SK-N-SH (cell line): Measurements from ENCODE around the gene P2RY11.

Experiments
- CTCF ChIP-seq: fragments of 200-600 bp; sonication (generic); IDR thresholded peaks from 2 replicates; pipeline ENCODE4 v1.6.1; 2017; ENCODE audit warnings: antibody characterized with exemption, mild to moderate bottlenecking, moderate library complexity
- EP300 ChIP-seq, 2 experiments: IDR thresholded peaks; 2 replicates each; pipeline versions ENCODE4 v1.4.0 to v1.6.1; 2012; ENCODE audit warnings: borderline replicate concordance in 1 of 2, low read depth in 1 of 2, low read length in 1 of 2
- EZH2phosphoT487 ChIP-seq: fragments of 200-600 bp; sonication (generic); IDR thresholded peaks from 2 replicates; pipeline ENCODE4 v1.6.1; 2017; ENCODE audit warnings: low read depth, mixed run types, mild to moderate bottlenecking, antibody characterized with exemption, moderate library complexity, borderline replicate concordance
- GABPA ChIP-seq: IDR thresholded peaks from 2 replicates; pipeline ENCODE4 v1.4.0; 2012; ENCODE audit warnings: low read depth, mild to moderate bottlenecking
- MAX ChIP-seq: IDR thresholded peaks from 2 replicates; pipeline ENCODE4 v1.4.0; 2012; ENCODE audit warnings: low read depth
- NFIC ChIP-seq: IDR thresholded peaks from 2 replicates; pipeline ENCODE4 v1.4.0; 2012; ENCODE audit warnings: borderline replicate concordance
- NRF1 ChIP-seq: IDR thresholded peaks from 2 replicates; pipeline ENCODE4 v1.6.1; 2012; ENCODE audit warnings: low read depth, mild to moderate bottlenecking, low read length
- PBX3 ChIP-seq: IDR thresholded peaks from 2 replicates; pipeline ENCODE4; 2012
- RAD21 ChIP-seq: IDR thresholded peaks from 2 replicates; pipeline ENCODE4 v1.6.1; 2012; ENCODE audit warnings: mild to moderate bottlenecking, low read length
- RCOR1 ChIP-seq: fragments of 150-350 bp; IDR thresholded peaks from 2 replicates; pipeline ENCODE4 v1.6.1; 2017; ENCODE audit warnings: antibody characterized with exemption, low read length
- RFX5 ChIP-seq: IDR thresholded peaks from 2 replicates; pipeline ENCODE4 v1.6.1; 2012; ENCODE audit warnings: mild to moderate bottlenecking, improper control_type of control experiment, low read length

- TF ChIP-seq RAD21, result no peak; the same call in 1 of the 2 replicates
- no peak for TF ChIP-seq CTCF
- no peak for TF ChIP-seq GABPA
- no peak for TF ChIP-seq RFX5
- no peak for TF ChIP-seq NRF1
- TF ChIP-seq EZH2phosphoT487, result no peak
- TF ChIP-seq RCOR1, result peak; percentile 96
- no peak for TF ChIP-seq MAX
- no peak for TF ChIP-seq NFIC
- peak in 1 of 2 experiments; percentile 94; a peak in 2 of 4 replicates for TF ChIP-seq EP300 (IDR thresholded peaks at IDR 0.05; ENCODE audit: borderline replicate concordance in 1 of 2, low read depth in 1 of 2, low read length in 1 of 2)
- TF ChIP-seq PBX3, result no peak
Measured at GRCh38 chr19:10138879-10139795, 27.6 kb downstream of the P2RY11 start.
